Ishikawa (cell line): ENCODE data around the gene UNC50.

ENCODE experiments used
- CEBPB ChIP-seq: IDR thresholded peaks from 2 replicates; pipeline ENCODE4 v1.6.1; 2012
- CREB1 ChIP-seq: IDR thresholded peaks from 2 replicates; pipeline ENCODE4 v1.6.1; 2012; ENCODE audit warnings: low read depth
- EGR1 ChIP-seq: IDR thresholded peaks from 2 replicates; pipeline ENCODE4 v1.6.1; 2012
- EP300 ChIP-seq: IDR thresholded peaks from 2 replicates; pipeline ENCODE4 v1.6.1; 2012; ENCODE audit warnings: borderline replicate concordance
- NFIC ChIP-seq: IDR thresholded peaks from 2 replicates; pipeline ENCODE4 v1.6.1; 2012
- REST ChIP-seq: IDR thresholded peaks from 2 replicates; pipeline ENCODE4 v1.6.1; 2012; ENCODE audit warnings: low read depth, mild to moderate bottlenecking
- TAF1 ChIP-seq: IDR thresholded peaks from 2 replicates; pipeline ENCODE4 v1.6.1; 2012; ENCODE audit warnings: low read depth, mild to moderate bottlenecking
- TEAD4 ChIP-seq: IDR thresholded peaks from 2 replicates; pipeline ENCODE4 v1.6.1; 2012
- YY1 ChIP-seq: IDR thresholded peaks from 2 replicates; pipeline ENCODE4 v1.6.1; 2012; ENCODE audit warnings: low read depth
- ZBTB7A ChIP-seq: IDR thresholded peaks from 2 replicates; pipeline ENCODE4 v1.6.1; 2012; ENCODE audit warnings: low read depth
- TF ChIP-seq, protein P1 (sequence below): IDR thresholded peaks from 2 replicates; pipeline ENCODE4 v1.6.1; 2012
- TF ChIP-seq, protein P2 (sequence below): IDR thresholded peaks from 2 replicates; pipeline ENCODE4 v1.6.1; 2012

DNA sequence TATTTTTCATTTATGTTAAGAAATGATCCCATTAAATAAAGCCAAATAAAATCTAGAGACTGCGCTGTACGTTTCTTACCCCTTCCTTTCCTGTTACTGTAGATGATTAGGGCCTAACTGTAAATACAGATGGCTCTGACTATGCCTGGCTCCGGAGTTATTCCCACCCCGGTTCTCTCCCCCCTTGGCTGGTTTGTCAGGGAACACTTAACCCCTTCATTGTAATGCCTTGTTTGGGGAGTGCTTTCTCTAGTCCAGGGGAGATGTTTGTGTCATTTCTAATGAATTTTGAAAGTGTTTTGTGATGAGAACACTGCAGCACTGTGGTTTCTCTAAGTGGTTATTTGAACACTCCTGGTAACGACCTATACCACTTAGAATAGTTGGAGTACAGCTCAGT lies 8.8 kb downstream of the UNC50 start:
- TF ChIP-seq ZBTB7A (no peak), CREB1 (no peak), EP300 (no peak), TEAD4 (no peak), TAF1 (no peak), NFIC (no peak), YY1 (no peak), REST (no peak), CEBPB (no peak), EGR1 (no peak)
- TF ChIP-seq, protein P1, sequence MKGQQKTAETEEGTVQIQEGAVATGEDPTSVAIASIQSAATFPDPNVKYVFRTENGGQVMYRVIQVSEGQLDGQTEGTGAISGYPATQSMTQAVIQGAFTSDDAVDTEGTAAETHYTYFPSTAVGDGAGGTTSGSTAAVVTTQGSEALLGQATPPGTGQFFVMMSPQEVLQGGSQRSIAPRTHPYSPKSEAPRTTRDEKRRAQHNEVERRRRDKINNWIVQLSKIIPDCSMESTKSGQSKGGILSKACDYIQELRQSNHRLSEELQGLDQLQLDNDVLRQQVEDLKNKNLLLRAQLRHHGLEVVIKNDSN, result no peak
- TF ChIP-seq, protein P2, sequence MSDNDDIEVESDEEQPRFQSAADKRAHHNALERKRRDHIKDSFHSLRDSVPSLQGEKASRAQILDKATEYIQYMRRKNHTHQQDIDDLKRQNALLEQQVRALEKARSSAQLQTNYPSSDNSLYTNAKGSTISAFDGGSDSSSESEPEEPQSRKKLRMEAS, result no peak
